Psoas muscle (tissue), 8 donors: ENCODE data around the gene OR51A2. TPM values are rescaled to one million over a fixed set of nuclear protein-coding genes. Genes with fewer than 3 reads are reported as not detected.
"Not testable (repeated sequence)": the region's sequence is repeated elsewhere in the genome, so short reads cannot be mapped to it uniquely, and the experiment has no call there.

Source experiments
- ATAC-seq, 4 donors: fragments of 200-7000 bp; cut with Tn5 transposase; one replicate each; pipeline ENCODE4 v1.9.1; 2020; ENCODE audit warnings: moderate library complexity in 3 of 4, mild to moderate bottlenecking in 2 of 4
- DNase-seq, 2 donors: peaks; one replicate each; pipeline ENCODE4 v3.0.0-alpha.2; 2020
- H3K27ac ChIP-seq: fragments of 200-600 bp; one replicate; pipeline ENCODE4 v1.8.0; 2022
- H3K27me3 ChIP-seq, 3 donors: fragments of 200-600 bp in 1 of 3; one replicate each; pipeline versions ENCODE4 v1.6.1 to v1.8.0; 2013 to 2022; ENCODE audit warnings: low read length in 2 of 3, mild to moderate bottlenecking in 2 of 3, moderate library complexity in 1 of 3; ENCODE audit not compliant: insufficient read depth in 3 of 3
- H3K36me3 ChIP-seq, 2 donors: fragments of 200-600 bp in 1 of 2; one replicate each; pipeline versions ENCODE4 v1.6.1 to v1.8.0; 2013 to 2022; ENCODE audit warnings: low read depth in 1 of 2, mild to moderate bottlenecking in 1 of 2, moderate library complexity in 1 of 2; ENCODE audit not compliant: insufficient read depth in 1 of 2
- H3K4me1 ChIP-seq: fragments of 200-600 bp; one replicate; pipeline ENCODE4 v1.8.0; 2022
- H3K4me3 ChIP-seq: fragments of 200-600 bp; one replicate; pipeline ENCODE4 v1.8.0; 2022; ENCODE audit warnings: mild to moderate bottlenecking
- H3K9me3 ChIP-seq: fragments of 200-600 bp; one replicate; pipeline ENCODE4 v1.8.0; 2022
- WGBS, 3 donors: extraction: QIAGEN DNeasy Blood & Tissue Kit; methylation state at CpG; one replicate each; pipeline versions ENCODE4 v1.1.6 to v1.1.7; 2013; 5-methylcytosine and 5-hydroxymethylcytosine counted together
- intact Hi-C, 2 donors: fragments of 100-400 bp; cut with DNase I; formaldehyde crosslinking; loops; one replicate each; pipeline versions ENCODE4 v1.11.0 to v1.14.2; 2022
- long read RNA-seq, 2 donors: library from polyadenylated mRNA; unstranded; transcript quantifications; one replicate each; pipeline ENCODE4 v2.0.0, GENCODE V29; 2021
- polyA plus RNA-seq, 3 donors: library from polyadenylated mRNA; stranded (reverse); fragments of 200-250 nt; gene quantifications; one replicate each; pipeline ENCODE4 v1.2.3, GENCODE V29; 2013
- total RNA-seq, 4 donors: library from RNA; stranded (reverse); fragmentation: NEBNext Ultra II Directional in 2 of 4; extraction: Animal tissue kit (Norgen Biotek cat#: 25700) in 2 of 4; gene quantifications; one replicate each; pipeline versions ENCODE4 v1.2.1 to v1.2.4, GENCODE V29; 2021 to 2023
- TF ChIP-seq, protein P1 (sequence below): fragments of 200-600 bp; IDR thresholded peaks from one replicate; pipeline ENCODE4 v1.8.0; 2022; ENCODE audit warnings: antibody characterized with exemption
- donor health status: healthy with polysubstance abuse.
- donor health status: DM: no; HTN: no; CAD: no; lungs with moderate emphysema.
- donor health status: Bipolar disorder and iron deficiency.
- donor health status: healthy.
- donor health status: DM: yes; HTN: yes; CAD: no.
- donor health status: DM: no; HTN: no; CAD: no.
- donor health status: DM: no; HTN: no; CAD: no.
- donor health status: DM: yes; HTN: yes; CAD: no.

The OR51A2 gene, protein sequence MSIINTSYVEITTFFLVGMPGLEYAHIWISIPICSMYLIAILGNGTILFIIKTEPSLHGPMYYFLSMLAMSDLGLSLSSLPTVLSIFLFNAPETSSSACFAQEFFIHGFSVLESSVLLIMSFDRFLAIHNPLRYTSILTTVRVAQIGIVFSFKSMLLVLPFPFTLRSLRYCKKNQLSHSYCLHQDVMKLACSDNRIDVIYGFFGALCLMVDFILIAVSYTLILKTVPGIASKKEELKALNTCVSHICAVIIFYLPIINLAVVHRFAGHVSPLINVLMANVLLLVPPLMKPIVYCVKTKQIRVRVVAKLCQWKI
- total RNA-seq = not detected
- not detected for polyA plus RNA-seq
- long read RNA-seq, donor 1 = 0 reads
- long read RNA-seq, donor 2 = 0 reads

DNA sequence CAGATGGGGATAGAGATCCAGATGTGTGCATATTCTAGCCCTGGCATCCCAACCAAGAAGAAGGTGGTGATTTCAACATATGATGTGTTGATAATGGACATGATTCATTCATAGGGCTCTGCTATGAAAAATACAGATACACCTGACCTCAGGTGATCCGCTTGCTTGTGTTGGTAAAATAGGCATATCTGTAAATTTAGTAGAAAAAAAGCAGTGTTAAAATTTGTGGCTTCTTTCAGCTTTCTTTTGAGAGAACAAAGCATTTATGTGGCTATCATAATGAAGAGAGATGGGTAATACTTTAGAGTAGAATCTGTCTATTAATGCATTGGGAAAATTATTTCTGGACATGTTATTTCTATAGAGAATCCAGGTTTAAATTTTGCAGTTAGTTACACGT lies at the start of gene OR51A2:
Gene OR51A2, minus strand, starts transcription at position 101 of the 400 bp plus-strand sequence. Its CDS starts 0 bp downstream, at position 101.
- H3K9me3 ChIP-seq, ATAC-seq, H3K4me1 ChIP-seq, H3K4me3 ChIP-seq, H3K27me3 ChIP-seq, H3K27ac ChIP-seq, intact Hi-C loops, H3K36me3 ChIP-seq, DNase-seq: not testable (repeated sequence)
- 53 to 59% (median 55%) methylated on average over 2 of the region's 2 CpGs for WGBS, 3 donors

DNA sequence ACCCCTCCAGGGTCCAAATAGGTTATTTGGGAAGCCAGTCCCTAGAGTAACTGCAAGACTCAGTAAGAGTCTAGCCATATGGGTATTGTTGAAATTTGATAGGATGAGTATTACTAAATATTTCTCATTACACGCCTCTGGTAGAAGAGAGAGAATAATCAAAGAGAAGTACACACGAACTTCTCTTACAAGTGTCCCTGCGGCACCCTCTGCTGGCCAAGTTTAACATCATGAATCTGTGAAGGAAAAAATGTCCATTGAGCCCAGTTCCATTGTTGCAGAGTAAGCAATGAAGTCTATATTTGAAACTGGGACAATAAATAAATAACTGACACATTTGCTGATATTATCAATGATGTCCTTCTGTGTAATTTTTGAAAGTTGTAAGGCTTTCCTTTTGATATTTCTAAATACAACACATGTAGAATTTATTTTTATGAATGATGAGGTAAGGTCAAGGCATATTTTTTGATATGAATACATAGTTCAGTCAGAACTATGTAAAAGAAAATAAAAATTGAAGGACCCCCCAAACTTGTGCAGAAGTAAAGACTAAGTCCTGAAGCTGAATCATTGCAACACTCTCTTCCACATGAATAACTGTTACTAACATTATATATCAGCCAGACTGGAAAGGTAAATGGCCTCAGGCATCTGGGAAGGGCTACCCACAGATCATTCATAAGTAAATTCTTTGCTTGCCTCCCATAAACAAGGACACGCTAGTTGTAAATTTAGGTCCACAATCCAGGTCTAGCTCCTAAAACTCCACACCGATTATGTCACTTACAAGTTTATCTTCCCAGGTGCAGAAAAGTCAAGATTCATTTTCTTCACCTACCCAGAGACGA lies 49.1 kb upstream of the OR51A2 start:
- Histone ChIP-seq H3K27me3 (peaks cover 0 to 4% (median 2%) of the 10 kb centered on the region in 3 donors), H3K36me3 (no peaks in the 10 kb centered on the region), H3K9me3 (no peaks in the 10 kb centered on the region), H3K4me3 (no peak overlapping the region), H3K27ac (no peak overlapping the region), H3K4me1 (no peaks in the 10 kb centered on the region)
- TF ChIP-seq, protein P1, sequence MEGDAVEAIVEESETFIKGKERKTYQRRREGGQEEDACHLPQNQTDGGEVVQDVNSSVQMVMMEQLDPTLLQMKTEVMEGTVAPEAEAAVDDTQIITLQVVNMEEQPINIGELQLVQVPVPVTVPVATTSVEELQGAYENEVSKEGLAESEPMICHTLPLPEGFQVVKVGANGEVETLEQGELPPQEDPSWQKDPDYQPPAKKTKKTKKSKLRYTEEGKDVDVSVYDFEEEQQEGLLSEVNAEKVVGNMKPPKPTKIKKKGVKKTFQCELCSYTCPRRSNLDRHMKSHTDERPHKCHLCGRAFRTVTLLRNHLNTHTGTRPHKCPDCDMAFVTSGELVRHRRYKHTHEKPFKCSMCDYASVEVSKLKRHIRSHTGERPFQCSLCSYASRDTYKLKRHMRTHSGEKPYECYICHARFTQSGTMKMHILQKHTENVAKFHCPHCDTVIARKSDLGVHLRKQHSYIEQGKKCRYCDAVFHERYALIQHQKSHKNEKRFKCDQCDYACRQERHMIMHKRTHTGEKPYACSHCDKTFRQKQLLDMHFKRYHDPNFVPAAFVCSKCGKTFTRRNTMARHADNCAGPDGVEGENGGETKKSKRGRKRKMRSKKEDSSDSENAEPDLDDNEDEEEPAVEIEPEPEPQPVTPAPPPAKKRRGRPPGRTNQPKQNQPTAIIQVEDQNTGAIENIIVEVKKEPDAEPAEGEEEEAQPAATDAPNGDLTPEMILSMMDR = peak; percentile 58
- intact Hi-C loops = loop anchor here (5.0 to 10.0 kb wide), 2 partner anchors 367 to 820 kb away; partner anchors contain the start of gene OR51D1 (in 2 of the 2)
- WGBS, 3 donors = 42 to 44% (median 44%) methylated on average over 6 of the region's 6 CpGs
- DNase-seq (no peak), ATAC-seq (no peak)

DNA sequence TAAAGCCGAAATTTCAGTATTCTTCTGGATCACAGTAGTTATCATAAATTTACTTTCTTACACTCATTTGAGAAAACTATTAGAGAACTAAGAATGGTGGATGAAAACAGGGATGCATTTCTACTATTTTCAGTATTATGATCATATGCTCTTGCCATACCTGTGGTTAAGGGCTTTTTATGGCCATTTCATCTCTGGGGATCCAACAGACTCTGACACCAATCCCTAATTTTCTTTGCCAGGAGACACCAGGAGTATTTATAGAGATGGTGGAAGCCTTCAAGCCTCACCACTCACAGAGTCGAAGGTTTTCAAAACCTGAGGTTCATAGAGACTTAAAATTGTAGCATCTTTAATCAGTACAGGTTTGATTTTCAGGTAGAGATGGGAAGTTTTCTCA lies 39.0 kb upstream of the OR51A2 start, which contains the start of gene OR51L1:
Gene OR51L1, plus strand, starts transcription at position 301 of the 400 bp plus-strand sequence. CDS start 4,132 bp downstream, outside the sequence.
- DNase-seq = no peak
- no peak for ATAC-seq

DNA sequence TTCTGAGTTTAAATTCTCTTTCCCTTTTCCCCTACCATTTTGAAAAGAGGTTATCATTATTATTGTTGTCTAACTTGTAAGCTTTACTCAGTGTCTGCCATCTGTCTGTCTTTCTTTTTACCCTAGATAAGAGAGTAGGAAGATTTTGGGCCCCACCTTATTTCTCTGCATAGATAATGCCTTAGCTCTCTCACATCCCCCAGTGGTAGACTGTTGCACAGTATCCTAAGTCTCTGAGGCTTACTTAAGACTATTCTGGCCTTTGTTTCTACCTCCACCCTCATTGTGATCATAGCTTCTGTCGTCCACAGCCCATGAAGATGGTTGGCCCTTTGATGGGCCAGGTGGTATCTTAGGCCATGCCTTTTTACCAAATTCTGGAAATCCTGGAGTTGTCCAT lies 35.5 kb upstream of the OR51A2 start:
- DNase-seq (no peak), ATAC-seq (no peak)
- Histone ChIP-seq H3K27me3 (peaks cover 0 to 1% (median 0%) of the 10 kb centered on the region in 3 donors), H3K9me3 (no peaks in the 10 kb centered on the region), H3K4me1 (no peaks in the 10 kb centered on the region), H3K27ac (no peak overlapping the region), H3K36me3 (no peaks in the 10 kb centered on the region), H3K4me3 (no peak overlapping the region)
- TF ChIP-seq, protein P1 = no peak
- intact Hi-C loops = no loop called here
- 23 to 54% (median 46%) methylated on average over 1 of the region's 1 CpG for WGBS, 3 donors

More for the DNA sequence above, 39.0 kb upstream of the OR51A2 start, which contains the start of gene OR51L1:
- Histone ChIP-seq H3K9me3 (no peaks in the 10 kb centered on the region), H3K27me3 (peaks cover 0 to 2% (median 0%) of the 10 kb centered on the region in 3 donors), H3K4me1 (no peaks in the 10 kb centered on the region), H3K36me3 (no peaks in the 10 kb centered on the region), H3K4me3 (no peak within 1 kb of the TSS), H3K27ac (no peak within 1 kb of the TSS)
- 74 to 82% (median 80%) methylated on average over 2 of the region's 2 CpGs for WGBS, 3 donors
- intact Hi-C loops = no loop called here
- TF ChIP-seq, protein P1 = no peak

DNA sequence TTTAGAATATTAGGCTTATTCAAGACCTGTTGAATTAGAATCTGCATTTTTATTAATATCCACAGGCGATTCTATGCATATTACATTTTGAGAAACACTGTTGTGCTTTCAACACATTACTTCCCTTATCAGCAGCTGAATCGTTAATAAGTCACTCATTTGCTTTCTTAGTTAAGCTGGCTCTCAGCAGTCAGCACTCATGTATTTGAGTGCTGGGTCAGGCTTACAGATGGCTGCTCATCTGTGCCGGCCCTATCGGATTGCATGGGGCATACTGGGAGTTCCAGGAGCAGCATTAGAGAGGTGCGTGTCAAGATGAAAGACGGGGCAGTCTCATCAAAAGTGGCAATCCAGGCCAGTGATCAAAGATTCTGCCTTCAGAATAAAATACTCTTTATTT lies 28.3 kb upstream of the OR51A2 start:
- ATAC-seq = no peak
- TF ChIP-seq, protein P1 = no peak
- Histone ChIP-seq H3K27ac (no peak overlapping the region), H3K4me3 (no peak overlapping the region), H3K9me3 (no peaks in the 10 kb centered on the region), H3K36me3 (no peaks in the 10 kb centered on the region), H3K4me1 (no peaks in the 10 kb centered on the region), H3K27me3 (no peaks in the 10 kb centered on the region)
- no peak for DNase-seq
- intact Hi-C loops = no loop called here
- 67 to 68% (median 67%) methylated on average over 6 of the region's 6 CpGs for WGBS, 3 donors
